ENCODE measurements around the gene PPP1R2C. TPM values are rescaled to one million over a fixed set of nuclear protein-coding genes. Genes with fewer than 3 reads are reported as not detected.

The PPP1R2C gene
- total RNA-seq, 1 donor from 2014 or later: not detected

DNA sequence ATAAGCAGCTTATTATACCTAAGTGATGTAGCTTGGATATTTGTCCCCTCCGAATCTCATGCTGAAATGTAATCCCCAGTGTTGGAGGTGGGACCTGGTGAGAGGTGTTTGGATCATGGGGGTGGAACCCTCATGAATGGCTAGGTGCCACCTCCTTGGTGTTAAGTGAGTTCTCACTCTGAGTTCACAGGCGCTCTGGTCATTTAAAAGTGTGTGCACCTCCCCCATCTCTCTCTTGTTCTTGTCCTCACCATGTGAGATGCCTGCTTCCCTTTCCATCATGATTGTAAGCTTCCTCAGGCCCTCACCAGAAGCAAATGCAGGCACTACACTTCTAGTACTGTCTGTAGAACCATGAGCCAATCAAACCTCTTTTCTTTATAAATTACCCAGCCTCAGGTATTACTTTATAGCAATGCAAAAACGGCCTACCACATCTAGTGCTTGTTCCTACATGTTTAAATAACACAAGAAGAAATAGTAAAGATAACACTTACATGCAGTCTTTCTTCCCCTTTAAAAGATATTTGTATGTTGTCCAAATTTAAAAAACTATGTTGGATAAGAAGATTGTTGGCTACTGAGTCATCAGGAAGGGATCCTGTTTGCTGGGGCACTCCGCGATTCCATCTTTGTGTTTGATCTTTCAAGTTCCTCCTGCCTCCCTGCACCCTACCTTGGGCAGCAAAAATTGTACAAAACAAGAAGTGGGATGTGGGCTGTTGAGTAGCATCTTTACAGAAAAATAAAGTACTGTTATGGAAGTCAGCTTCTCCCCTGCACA, 29.7 kb downstream of the PPP1R2C start:
- no peak for DNase-seq

DNA sequence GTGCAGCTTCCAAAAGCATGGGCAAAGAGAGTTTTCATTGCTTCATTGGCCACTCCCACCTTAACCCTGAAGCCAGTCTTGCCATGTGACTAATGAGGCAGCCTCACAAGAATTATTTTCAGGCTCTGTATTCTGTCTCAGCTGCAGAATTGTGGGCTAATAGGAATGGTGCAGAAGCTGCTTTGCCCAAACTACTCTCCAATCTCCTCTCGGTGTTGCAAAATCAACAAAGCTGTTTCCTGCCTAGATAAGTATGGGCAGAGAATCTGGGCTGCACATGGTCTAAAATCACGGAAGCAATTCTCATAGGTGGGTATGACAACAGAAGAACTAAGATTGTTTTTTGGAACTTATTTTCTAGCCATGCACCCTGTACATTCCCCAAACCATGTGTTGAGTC, 31.4 kb downstream of the PPP1R2C start:
- no peak for DNase-seq

DNA sequence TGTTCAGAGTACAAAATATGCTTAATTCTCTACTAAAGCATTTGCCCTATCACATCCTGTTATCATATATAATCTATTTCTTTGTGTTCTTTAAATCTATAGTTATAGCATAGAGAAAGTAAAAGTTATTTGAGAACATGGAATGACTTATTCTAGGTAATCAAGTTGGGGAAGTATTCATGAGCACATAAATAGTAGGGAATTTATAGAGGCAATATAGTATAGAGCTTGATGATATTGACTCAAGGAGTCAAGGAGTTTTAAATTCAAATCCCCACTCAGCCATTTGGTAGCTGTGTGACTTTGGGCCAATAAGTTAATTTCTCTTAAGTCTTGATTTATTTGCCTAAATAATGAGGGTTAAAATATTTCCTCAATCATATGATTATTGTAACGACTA, 37.5 kb downstream of the PPP1R2C start:
- no peak for DNase-seq

DNA sequence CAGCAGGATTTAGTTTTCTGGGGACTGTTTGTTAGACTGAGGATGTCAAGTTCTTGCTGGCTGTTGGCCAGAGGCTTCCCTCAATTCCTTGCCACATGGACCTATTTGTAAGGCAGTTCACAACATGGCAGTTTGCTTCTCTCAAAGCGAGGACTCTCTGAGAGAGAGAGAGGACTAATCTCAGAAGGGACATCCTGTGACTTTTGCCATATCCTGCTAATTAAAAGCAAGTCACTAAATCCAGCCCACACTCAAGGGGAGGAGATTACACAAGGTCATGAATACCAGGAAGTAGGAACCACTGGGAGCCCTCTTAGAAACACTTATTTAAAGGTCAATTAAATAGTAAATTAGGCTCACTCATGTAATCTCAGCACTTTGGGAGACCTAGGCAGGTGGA, 38.2 kb downstream of the PPP1R2C start:
- peak; percentile 30 for DNase-seq

DNA sequence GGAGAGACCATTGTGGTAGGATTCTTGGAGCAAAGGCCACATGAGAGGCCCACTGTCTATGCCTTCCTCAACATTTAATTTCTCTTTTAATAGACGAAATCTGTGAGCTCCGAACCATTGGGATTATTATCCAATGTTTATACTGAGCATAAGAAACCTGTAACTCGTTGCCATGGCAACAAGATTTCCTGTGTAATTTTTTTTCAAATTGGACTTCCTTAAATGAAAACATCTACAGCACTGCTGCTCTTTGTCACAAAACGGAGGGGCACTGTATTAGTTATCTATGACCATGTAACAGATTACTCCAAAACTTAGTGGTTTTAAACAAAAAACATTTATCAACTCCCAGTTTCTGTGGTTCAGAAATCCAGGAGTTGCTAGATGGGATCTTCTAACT, 38.7 kb downstream of the PPP1R2C start:
- DNase-seq: no peak

DNA sequence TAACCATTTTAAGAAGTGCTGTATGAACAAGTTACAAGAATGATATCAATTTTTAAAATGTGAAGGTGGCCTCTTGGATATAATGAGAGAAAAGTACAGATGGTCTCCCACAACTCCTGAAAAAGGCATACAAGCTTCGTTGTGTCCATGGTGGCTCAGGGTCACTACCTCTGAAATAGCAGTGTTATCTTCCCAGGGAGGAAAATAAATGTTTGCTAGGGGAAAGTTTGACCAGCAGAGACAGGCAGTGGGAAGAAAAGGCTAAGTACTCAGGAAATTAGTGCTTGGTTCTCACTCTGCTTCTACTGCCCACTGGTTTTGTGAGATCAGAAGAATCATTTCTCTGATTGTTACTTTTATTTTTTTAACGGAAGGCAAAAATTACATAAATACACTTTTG, 39.4 kb downstream of the PPP1R2C start:
- DNase-seq: no peak

DNA sequence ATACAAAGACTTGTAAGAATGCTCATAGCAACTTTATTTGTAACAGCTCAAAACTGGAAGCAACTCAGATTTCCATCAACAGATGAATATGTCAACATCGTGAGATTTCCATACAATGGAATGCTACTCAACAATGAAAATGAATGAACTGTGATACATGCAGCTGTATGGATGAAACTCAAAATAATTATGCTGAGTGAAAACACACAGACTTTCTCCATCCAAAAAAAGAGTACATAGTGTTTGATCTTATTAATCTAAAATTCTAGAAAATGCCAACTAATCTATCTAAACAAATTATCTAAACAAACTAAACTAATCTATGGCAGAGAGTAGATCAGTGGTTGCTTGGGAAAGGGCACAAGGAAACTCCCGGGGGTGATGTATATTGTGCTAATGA, 42.7 kb downstream of the PPP1R2C start:
- DNase-seq: peak; percentile 45

DNA sequence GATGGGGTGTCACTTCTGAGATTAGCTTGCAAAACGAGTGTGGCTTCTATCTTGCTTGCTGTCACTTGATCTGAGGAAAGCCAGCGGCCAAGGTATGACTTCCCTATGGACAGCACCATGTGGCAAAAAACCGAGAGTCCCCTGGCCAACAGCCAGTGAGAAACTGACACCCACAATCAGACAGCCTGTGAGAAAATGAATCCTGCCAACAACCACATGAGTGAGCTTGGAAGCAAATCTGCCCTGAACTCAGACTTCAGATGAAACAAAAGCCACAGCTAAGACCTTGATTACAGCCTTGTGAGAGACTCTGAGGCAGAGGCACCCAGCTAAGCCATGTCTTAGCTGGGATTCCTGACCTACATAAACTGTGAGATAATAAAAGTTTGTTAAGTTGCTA, 45.5 kb downstream of the PPP1R2C start:
- no peak for DNase-seq

All from skin of body (tissue), 2 donors.